ENCODE data around the gene GABRB1.
"Not testable (repeated sequence)": the region's sequence is repeated elsewhere in the genome, so short reads cannot be mapped to it uniquely, and the experiment has no call there.

Gene GABRB1

DNA sequence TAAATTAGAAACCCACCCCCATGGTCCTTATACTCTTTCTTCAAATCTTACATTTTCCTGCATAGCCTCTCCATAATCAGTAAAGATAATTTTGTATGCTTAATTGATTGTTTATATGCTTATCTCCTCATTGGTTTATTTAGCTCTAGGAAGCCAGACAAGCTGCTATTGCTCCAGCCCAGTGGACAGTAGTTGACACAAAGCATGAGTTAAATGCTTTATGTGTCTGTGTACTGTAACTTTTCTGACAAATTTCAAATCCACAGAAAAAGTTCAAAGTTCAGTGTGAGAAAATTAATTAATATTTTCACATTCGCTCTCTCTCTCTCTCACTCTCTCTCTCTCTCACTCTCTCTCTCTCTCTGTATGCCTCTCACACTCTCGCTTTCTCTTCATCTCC is 181.7 kb downstream of the GABRB1 start:
- ATAC-seq (no peak), DNase-seq (no peak)

DNA sequence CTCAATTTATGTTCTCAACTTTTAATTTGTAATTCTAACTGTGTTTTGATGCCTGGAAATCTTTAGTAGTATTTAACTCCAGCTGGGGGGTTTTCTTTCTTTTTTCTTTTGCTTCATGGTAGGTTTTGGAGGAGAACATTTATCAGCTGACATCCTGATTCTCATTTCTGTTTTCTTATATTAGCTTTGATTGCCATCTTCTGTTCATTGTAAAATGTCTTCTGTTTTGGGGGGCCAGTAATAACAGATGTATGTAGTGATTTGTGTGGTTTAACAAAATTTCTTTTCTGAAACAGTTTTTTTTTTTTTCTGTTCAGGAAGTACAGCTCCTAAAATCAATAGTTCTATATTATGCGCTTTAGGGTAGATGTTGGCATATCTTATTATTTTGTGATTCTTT is 182.2 kb downstream of the GABRB1 start:
- no peak for ATAC-seq
- no peak for DNase-seq

DNA sequence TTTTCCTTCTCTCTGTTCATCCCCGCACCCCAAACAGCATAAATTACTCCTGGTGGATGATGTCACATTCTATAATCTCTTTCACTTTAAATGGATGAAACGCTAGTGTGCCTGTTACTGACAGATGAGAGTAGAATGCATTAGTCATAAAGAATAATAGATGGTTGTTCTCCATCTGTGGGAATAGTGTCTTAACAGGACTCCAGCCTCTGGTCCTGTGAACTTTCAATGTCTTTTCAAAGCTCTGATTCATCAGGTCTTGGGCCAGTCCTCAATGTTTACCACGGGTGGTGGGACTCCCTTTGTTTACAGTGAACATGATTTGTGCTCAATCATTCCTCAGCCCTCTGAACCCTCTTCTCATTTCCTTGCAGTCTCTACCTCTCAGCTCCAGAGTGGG is 182.6 kb downstream of the GABRB1 start:
- no peak for ATAC-seq
- DNase-seq: no peak

DNA sequence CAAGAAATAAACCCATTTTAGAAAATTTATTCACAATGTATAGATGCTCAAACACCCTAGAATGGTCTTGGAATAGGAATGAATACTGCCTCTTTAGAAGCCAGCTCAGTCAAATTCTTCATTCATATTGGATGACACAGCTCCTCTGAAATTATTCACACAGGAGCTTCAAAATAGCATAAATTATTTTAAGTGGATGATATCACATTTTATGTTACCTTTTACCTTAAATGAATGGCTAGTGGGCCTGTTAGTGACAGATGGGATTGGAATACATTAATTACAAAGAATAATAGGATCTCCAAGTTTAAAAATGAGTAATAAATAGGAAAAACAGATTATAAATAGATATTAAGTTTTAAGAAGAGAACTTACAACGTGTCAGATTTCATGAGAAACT is 184.4 kb downstream of the GABRB1 start:
- no peak for DNase-seq
- ATAC-seq: no peak

DNA sequence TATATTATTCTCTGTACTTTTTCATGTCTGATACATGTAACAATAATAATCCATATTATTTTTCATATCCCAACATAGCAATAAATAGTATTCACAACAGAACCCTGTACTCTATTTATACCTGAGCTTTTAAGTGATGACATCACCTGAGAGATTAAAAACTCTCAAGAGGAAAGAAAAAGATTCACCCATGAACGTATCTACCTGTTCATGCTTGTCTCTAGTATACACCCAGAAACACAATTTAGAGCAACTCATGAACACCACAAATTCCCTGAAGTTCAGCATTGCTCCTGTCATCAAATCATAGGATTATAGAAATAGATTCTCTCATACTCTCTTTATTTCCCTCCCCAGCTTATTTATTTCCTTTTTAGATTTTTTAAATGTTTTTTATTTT is 185.9 kb downstream of the GABRB1 start:
- DNase-seq: no peak

DNA sequence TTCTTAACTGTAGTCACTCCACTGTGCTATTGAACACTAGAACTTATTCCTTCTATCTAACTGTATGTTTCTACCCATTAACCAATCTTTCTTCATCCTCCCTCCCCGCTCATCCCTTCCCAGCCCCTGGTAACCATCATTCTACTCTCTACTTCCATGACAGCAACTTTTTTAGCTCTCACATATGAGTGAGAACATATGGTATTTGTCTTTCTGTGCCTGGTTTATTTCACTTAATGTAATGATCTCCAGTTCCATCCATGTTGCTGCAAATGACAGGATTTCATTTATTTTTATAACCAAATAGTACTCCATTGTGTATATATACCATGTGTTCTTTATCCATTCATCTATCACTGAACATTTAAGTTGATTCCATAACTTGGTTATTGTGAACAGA is 186.5 kb downstream of the GABRB1 start:
- ATAC-seq: no peak
- no peak for DNase-seq

More for the DNA sequence above, 185.9 kb downstream of the GABRB1 start:
- ATAC-seq: no peak

DNA sequence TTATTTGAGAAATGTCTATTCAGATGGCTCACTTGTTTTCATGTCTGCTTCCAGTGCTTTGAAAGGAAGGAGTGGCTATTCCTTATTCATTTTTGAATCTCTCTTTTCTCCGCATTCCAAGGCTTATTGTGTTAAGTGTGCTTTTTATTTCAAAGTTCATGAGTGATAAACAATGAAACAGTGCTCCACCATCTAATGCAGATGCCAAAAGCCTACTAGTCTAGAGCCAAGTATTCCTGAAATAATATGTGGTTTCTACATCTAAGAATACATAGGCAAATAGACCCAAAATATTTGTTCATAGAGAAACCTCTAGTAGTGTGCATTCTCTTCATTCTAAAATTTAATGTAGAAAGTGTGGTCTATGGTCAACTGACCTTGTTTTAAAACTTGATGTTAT is 187.3 kb downstream of the GABRB1 start:
- no peak for ATAC-seq
- no peak for DNase-seq

DNA sequence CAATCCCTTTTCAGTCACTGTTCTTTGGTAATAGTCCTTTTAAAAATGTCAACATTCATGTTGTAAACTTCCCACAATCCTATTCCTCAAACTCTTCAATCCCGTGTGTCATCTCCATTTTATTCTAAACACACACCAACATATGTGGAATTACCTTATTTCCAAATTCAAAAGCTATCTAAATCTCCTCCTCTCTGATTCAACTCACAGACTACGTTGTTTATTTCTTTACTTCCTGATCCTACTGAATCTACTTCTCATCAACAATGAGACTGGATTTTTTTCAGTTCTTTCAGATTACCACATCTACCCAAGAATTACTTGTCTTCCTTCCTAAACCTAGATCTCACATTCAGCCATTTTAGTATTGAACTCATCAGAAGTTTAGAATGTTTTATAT is 188.2 kb downstream of the GABRB1 start:
- ATAC-seq (no peak), DNase-seq (no peak)

DNA sequence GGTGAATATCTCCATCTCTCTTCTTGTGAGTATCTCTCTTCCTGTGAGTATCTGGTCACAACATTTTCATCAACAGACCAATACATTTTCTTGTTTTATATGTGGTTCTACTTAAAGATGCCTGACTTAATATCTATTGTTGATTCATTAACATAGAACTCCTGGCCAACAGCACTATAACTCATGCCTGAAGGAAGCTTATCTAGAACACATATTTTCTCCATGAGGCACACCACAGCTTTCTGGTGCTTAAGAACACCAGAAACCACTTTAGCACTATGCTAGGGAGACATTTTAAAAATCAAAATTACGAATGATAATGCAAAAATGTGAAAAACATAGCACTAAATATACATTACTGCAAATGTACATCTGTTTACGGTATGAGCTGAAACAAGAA is 190.4 kb downstream of the GABRB1 start:
- DNase-seq (no peak), ATAC-seq (no peak)

DNA sequence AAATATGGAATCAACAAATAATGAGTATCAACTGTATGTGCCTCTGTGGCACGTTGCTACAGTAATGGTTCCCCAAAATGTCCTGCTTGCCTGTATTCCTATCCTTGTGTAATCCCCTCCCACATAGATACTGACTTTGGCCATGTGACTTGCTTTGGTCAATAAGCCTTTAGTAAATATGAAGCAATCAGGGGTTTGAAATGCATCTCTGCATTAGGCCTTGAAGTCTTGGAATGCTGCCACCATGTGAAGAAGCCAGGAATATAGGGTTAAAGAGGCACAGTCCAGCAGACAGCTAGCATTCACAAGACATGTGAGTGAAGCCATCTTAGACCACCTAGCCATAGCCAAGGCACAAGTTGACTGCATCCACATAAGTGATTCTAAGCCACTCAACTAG is 190.9 kb downstream of the GABRB1 start:
- DNase-seq (no peak), ATAC-seq (no peak)

DNA sequence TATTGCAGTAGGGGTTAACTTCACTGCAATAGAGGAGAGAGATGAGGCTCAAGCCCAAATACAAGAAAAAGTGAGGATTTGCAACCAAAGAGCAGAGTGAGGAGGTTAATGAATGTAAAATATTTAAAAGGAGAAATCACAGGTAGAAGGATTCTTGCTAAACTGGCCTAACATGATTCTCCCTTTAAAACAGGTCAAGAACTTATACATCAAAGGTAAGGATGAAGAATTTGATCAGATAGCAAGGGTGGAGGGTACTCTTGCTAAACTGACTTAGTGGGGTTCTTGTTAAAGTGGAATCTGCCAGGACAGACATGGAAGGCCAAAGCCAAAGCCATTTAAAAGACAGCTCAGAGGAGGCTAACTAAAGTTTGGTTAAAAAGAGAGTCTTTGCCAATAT is 193.0 kb downstream of the GABRB1 start:
- no peak for ATAC-seq
- no peak for DNase-seq

DNA sequence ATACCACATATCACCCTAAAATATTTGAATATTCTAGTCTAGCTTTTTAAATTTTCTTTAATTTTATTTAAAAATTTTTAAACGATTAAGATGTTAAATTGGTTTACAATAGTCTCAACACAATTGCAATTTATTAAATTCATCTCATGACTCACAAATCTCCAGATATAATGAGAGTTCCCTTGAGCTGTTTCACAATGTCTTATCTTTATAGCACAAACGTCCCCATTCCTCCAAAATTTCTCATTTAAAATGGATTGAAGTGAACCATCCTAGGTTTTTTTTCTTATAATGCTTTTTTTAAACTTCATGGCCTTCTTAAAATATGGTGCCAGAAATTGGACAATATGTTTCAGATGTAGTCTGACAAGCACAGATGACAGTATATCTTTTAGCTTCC is 204.4 kb downstream of the GABRB1 start:
- no peak for ATAC-seq
- DNase-seq: no peak

DNA sequence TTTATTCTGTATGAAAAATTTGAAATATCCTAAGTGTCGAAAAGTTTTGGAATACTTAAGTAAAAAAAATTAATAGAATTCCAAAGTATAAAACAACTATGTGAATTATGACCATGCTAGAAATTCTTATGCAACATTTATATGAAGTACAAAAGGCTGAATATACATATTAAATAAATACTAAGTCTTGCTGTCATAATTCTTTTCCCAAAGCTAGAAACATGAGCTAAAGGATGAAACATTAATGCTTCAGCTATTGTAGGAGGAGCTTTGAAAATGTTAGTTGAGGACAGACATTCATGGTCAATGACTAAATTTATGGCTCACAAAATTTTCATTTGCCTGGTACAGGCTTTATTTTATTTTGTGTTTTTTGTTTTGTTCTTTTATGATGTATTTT is 207.3 kb downstream of the GABRB1 start:
- no peak for DNase-seq
- no peak for ATAC-seq

DNA sequence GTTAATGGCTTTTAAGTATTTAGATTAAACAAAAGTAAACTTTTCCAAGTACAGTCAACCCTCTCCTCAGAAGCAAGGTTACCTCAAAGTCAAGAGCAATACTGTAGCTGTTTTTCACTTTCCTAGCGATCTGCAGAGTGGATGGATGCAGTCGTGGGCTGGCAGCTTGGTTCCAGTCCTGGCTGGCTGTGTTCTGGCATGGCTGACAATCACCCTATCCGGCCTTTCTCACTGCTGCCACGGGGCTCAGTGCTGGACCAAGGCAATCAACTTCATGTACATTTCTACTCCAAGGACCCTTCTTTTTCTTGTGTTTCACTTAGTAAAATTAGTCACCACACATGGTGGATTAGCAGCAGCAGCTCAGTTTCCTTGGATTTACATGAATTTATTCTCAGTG is 208.3 kb downstream of the GABRB1 start:
- no peak for DNase-seq

DNA sequence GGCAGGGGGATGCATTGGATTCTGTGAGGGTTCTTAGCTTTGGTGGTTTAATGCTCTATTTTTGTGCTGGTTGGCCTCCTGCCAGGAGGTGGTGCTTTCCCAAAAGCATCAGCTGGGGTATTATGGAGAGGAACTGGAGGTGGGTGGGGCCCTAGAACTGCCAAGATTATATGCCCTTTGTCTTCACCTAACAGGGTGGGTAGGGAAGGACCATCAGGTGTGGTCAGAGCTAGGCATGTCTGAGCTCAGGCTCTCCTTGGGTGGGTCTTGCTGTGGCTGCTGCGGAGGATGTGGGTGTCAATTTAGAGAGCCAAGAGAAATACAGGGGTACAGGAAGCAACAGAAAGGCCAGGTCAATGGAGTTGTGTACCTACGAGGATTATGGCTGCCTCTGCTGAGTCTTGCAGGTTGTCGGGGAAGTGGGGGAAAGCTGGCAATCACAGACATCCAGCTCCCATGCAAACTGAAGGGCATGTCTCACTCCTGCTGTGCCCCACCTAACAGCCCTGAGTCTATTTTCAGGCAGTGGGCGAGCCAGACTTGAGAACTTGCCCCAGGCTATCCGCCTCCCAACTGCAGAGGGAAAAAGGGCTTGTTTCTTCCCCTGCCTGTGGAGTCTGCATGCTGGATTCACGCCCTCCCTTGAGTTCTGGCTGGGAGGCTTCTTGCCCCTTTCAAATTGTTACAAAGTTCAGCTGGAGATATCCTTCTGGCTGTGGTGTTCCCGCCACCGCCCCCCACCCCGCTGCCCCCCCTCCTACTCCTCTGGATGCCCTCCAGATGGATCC is 220.2 kb downstream of the GABRB1 start:
- no peak for DNase-seq
- no peak for ATAC-seq

More for the DNA sequence above, 208.3 kb downstream of the GABRB1 start:
- no peak for ATAC-seq

DNA sequence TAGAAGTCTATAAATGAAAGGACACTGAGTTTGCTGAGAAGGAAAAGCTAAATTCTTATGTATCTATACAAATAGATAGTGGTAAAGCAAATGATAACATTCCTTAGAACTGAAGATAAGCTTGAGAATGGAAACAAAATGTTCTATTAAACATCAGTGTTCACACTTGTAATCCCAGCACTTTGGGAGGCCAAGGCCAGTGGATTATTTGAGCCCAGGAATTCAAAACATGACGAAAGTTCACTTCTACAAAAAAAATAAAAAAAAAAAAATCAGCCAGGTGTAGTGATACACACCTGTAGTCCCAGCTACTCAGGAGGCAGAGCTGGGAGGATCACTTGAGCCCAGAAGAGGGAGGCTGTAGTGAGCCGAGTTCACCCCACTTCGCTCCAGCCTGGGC is 232.4 kb downstream of the GABRB1 start:
- DNase-seq (no peak), ATAC-seq (no peak)

DNA sequence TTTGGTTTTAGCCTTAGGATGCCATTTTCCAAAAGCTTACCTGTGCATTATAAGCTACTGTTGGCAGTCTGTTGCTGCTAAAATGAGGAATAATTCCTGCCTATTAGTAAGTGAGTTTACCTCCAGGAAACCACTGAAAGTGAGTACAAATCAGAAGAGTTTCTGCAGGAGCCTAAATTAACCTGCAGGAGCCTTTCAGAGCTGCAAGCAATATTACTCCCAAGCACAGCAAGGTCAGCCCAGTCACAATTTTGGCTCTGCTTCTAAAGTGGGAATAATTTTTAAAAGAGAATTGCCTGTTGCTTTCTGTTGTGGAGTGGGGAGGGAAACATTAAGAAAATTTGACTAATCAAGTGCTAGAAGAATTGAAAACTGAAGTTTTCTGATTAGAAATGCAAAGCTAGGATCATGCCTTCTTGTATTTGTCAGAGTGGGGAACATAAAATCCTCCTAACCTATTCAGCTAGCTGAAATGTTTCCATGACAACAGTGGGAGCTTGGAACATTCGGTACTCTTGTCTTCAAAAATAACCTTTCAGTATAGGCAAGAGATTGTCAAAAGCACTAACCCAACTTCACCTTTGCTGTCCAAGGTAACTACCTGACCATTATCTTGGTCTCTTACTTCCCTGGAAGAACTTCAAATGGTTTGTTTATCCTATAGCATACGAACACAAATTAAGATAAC is 239.0 kb downstream of the GABRB1 start:
- no peak for ATAC-seq

DNA sequence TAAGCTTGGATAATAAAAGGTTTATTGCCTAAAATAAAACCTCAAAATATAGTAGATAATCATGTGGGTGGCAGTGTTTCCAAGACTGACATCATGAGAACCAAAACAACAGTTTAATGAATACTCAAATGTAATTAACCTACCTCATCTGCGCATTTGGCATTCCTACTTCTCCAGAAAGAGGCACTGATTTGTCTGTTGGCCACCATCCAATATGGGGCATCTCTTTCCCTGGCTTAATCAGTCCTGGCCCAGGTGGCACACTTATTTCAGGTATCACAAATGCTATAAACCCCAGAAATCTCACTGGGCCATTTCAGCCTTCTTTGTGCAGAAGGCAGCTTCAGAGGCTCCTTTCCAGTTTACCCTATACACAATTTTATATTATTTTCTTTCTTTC is 239.9 kb downstream of the GABRB1 start:
- ATAC-seq (no peak), DNase-seq (no peak)

More for the DNA sequence above, 239.0 kb downstream of the GABRB1 start:
- no peak for DNase-seq

DNA sequence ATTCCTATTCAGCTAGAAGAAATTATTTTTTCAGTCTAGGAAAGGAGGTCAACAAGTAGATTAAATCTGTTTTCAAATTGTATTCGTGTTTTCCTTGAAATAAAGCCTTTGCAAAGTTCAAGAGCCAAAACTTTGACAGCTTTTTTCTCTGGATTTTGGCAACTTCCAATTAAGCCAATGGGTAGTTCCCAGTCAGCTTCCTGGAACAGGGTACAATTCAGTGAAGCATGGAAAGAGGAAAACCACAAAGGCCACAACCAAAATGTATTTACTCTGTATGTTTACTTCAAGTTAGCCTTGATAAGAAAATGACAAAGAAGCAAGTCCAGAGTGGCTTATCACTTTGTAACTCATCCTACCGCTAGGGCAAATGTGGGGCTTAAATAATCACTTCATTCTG is 243.5 kb downstream of the GABRB1 start:
- DNase-seq (no peak), ATAC-seq (no peak)

DNA sequence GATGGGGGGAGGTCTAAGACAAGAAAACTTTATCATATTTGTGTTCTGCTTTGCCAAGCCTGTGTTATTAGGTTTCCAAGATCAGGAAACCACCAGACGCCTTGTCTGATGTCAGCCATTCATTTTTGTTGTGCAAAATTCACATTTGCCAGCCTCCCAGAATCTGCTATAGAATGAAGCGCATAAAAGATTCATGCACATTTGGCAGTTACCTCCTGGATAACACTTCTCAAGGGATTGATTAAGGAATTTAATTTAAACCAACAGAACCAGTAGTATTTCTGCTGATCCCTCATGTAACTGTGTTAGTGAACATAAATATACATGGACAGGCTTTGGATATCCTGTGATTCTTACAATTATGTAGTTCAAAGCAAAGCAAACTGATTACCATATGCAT is 244.2 kb downstream of the GABRB1 start:
- DNase-seq (no peak), ATAC-seq (no peak)

DNA sequence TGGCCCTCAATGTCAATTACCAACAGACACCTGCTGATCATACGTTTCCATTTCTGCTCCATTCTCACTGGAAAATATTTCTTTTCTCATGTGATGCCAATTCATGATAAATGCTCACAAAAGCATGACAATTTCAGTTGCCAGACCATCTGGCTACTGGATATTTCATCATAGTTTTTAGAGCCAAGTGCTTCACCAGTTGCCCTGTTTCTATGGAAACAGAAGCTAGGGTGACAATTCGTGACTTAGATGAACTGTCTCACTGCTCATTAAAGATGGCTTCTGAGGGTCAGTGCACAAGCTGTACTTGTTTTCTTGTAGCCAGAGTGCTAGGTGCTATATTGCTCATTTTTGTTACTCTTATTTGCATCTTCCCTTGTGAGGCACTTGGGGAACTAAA is 247.3 kb downstream of the GABRB1 start:
- DNase-seq (no peak), ATAC-seq (no peak)

DNA sequence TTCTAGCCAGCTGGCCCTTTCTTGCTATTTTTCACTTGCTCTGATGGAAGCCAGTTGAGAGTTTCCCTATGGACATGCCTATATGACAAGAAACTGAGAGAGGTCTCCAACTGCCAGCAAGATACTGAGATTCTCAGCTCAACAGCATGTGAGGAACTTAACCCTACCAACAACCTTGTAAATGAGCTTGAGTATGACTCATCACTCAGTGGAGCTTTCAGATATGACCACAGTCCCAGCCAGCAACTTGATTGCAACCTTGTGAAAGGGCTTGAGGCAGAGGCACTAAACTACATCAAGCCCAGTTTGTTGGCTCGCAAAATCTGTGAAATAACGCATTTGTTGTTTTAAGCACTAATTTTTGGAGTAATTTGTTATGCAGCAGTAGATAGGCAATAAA is 256.4 kb downstream of the GABRB1 start:
- DNase-seq: no peak
- no peak for ATAC-seq

DNA sequence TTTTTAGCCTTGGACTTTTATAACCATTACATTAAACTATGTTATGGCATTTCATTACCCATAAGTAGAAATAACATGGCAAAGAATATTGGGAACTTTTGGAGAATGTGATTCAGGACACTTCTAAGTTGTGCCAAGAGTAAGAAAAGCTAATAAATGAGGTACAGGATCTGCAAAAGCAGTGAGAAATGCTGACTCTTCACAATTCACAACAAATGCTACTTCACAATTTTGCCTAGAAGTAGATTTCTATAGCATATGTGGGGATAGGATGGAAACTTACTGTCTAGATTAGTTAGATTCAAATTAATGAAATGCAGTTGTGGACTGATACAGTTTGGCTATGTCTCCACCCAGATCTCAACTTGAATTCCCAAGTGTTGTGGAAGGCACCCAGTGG is 258.4 kb downstream of the GABRB1 start:
- ATAC-seq: no peak

DNA sequence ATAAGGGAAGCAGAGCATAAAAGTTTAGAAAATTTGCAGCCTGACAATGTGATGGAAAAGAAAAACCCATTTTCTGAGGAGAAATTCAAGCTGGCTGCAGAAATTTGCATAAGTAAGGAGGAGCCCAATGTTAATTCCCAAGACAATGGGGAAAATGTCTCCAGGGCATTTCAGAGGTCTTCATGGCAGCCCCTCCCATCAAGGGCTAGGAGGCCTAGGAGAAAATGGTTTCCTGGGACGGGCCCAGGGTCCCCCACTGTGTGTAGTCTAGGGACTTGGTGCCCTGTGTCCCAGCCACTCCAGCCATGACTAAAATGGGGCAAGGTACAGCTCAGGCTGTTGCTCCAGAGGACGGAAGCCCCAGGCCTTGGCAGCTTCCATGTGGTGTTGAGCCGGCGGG is 259.5 kb downstream of the GABRB1 start:
- ATAC-seq, DNase-seq: not testable (repeated sequence)

More for the DNA sequence above, 258.4 kb downstream of the GABRB1 start:
- DNase-seq: no peak
